Left lung (tissue), 10 donors: Measurements from ENCODE around the gene HIF3A. TPM values are rescaled to one million over a fixed set of nuclear protein-coding genes. Genes with fewer than 3 reads are reported as not detected.

Experiments used
- ATAC-seq: fragments of 200-7000 bp; cut with Tn5 transposase; one replicate; pipeline ENCODE4 v1.9.1; 2020; ENCODE audit warnings: moderate library complexity
- DNase-seq, 4 donors: peaks; one replicate each; pipeline ENCODE4 v3.0.0-alpha.2; 2013 to 2020
- H3K27ac ChIP-seq, 2 donors: fragments of 200-600 bp; sonication (generic) in 1 of 2; one replicate each; pipeline versions ENCODE4 v1.5.0 to v1.8.0; 2020 to 2021
- H3K27me3 ChIP-seq, 2 donors: fragments of 200-600 bp; sonication (generic) in 1 of 2; one replicate each; pipeline versions ENCODE4 v1.5.0 to v1.8.0; 2020 to 2021
- H3K36me3 ChIP-seq, 2 donors: fragments of 200-600 bp; sonication (generic) in 1 of 2; one replicate each; pipeline versions ENCODE4 v1.5.0 to v1.8.0; 2020 to 2021
- H3K4me1 ChIP-seq, 2 donors: fragments of 200-600 bp; one replicate each; pipeline ENCODE4 v1.8.0; 2021
- H3K4me3 ChIP-seq, 2 donors: fragments of 200-600 bp; sonication (generic) in 1 of 2; one replicate each; pipeline versions ENCODE4 v1.5.0 to v1.8.0; 2020 to 2021; ENCODE audit warnings: mild to moderate bottlenecking in 1 of 2
- H3K9me3 ChIP-seq, 2 donors: fragments of 200-600 bp; sonication (generic) in 1 of 2; one replicate each; pipeline versions ENCODE4 v1.5.0 to v1.8.0; 2020 to 2021
- intact Hi-C, 2 donors: fragments of 100-400 bp; cut with DNase I; formaldehyde crosslinking; loops; one replicate each; pipeline versions ENCODE4 v1.11.2 to v1.14.2; 2022
- polyA plus RNA-seq, 6 donors: library from polyadenylated mRNA; unstranded; fragments of 120-200 nt; gene quantifications; one replicate each; pipeline ENCODE4 v1.2.1, GENCODE V29; 2013; ENCODE audit not compliant: insufficient read length in 6 of 6
- total RNA-seq, 2 donors: library from RNA; stranded (reverse); fragmentation: NEBNext Ultra II Directional; extraction: Animal tissue kit (Norgen Biotek cat#: 25700); gene quantifications; one replicate each; pipeline ENCODE4 v1.2.1, GENCODE V29; 2021
- TF ChIP-seq, protein P1 (sequence below), 2 donors: fragments of 200-600 bp; sonication (generic) in 1 of 2; IDR thresholded peaks; one replicate each; pipeline versions ENCODE4 v1.5.0 to v1.8.0; 2021; ENCODE audit warnings: antibody characterized with exemption in 2 of 2
- donor health status: DM: no; HTN: yes; CAD: no.
- donor health status: DM: no; HTN: no; CAD: no.

HIF3A gene
- total and polyA plus RNA-seq, 8 donors, result 15.9 to 218 (median 173) TPM

DNA sequence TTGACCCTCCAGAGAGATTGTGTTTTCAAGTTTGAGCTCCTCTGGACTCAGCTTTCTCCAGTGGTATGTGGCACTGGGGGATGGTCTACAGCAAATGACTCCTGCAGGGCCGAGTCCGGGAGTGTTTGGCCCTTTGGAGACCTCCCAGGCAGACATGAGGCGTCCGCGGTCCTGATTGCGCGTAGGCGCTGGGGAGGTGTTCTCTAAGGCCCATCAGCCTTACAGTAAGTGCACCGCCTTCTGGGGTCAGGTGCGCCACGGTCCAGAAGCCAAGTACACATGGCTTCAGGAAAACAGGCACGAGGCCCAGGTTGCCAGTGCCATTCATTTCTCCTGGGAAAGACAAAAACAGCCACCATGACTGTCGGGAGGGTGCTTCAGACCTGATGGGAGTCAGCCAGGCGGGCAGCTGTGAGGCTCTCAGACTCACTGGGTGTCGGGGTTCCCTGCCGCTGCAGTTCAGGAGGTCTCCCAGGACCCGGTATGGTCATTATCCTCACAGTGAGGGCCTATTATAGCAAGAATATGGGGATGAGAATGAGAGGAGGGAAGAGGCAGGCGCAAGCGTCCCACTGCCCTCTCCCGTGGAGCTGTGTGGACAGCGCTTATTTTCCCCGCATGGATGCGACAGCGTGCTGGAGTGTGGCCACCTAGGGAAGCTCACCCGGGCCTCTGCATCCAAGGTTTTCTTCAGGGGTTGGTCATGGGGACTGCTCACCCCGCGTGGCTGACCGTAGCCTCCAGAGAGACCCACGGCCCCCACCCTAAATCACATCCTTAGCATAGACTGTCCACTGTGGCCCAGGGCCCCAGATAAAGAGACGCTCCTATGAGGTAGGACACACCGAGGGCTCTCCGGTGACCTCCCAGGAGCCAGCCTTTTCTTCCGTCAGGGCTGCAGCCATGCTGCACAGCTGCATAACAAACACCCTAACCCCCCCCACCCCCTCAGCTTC lies 94.7 kb downstream of the HIF3A start:
- peak overlapping the region in 1 of 2 donors; percentile 48 for H3K27ac ChIP-seq
- no peaks in the 10 kb centered on the region for H3K27me3 ChIP-seq
- ATAC-seq (no peak), DNase-seq (peak in 2 of 4 donors; percentile 33 to 73)
- H3K4me3 ChIP-seq, result no peak overlapping the region
- intact Hi-C loops, result loop anchor here in 1 of 2 donors (10.0 kb wide), 1 partner anchor 107 kb away; no protein-coding TSS in a partner anchor
- TF ChIP-seq, protein P1, sequence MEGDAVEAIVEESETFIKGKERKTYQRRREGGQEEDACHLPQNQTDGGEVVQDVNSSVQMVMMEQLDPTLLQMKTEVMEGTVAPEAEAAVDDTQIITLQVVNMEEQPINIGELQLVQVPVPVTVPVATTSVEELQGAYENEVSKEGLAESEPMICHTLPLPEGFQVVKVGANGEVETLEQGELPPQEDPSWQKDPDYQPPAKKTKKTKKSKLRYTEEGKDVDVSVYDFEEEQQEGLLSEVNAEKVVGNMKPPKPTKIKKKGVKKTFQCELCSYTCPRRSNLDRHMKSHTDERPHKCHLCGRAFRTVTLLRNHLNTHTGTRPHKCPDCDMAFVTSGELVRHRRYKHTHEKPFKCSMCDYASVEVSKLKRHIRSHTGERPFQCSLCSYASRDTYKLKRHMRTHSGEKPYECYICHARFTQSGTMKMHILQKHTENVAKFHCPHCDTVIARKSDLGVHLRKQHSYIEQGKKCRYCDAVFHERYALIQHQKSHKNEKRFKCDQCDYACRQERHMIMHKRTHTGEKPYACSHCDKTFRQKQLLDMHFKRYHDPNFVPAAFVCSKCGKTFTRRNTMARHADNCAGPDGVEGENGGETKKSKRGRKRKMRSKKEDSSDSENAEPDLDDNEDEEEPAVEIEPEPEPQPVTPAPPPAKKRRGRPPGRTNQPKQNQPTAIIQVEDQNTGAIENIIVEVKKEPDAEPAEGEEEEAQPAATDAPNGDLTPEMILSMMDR (IDR thresholded peaks at IDR 0.05), result no peak
- peaks cover 0 to 58% of the 10 kb centered on the region in 2 donors for H3K36me3 ChIP-seq
- H3K9me3 ChIP-seq, result no peaks in the 10 kb centered on the region
- peaks cover 0 to 8% of the 10 kb centered on the region in 2 donors for H3K4me1 ChIP-seq

GRCh38 chr19:46392252-46392801 lies 95.5 kb downstream of the HIF3A start:
- Histone ChIP-seq H3K27ac (peak overlapping the region in 1 of 2 donors; percentile 48), H3K36me3 (peaks cover 0 to 51% of the 10 kb centered on the region in 2 donors), H3K4me1 (peaks cover 0 to 8% of the 10 kb centered on the region in 2 donors), H3K9me3 (no peaks in the 10 kb centered on the region), H3K27me3 (no peaks in the 10 kb centered on the region), H3K4me3 (no peak overlapping the region)
- intact Hi-C loops, result loop anchor here in 1 of 2 donors (10.0 kb wide), 1 partner anchor 108 kb away; no protein-coding TSS in a partner anchor
- DNase-seq (peak; percentile 46 to 85 (median 78)), ATAC-seq (peak; percentile 30)
- TF ChIP-seq, protein P1 (IDR thresholded peaks at IDR 0.05), result no peak

DNA sequence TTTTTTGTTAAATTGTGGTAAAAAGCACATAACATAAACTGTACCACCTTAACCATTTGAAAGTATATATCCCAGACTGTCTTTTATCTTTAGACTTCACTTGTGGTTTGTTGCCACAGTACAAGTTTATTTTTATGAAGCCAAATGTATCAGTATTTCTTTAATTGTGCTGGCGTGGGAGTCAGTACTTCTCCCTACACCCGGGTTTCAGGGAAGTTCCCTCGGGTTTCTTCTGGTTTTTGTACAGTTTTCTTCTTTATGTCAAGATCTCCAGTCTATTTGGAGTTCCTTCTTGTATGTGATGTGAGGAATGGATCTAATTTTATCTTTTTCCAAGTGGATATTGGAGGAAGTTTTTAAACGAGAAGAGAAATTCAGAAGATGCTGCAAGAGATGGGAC lies 96.0 kb downstream of the HIF3A start:
- Histone ChIP-seq H3K9me3 (no peaks in the 10 kb centered on the region), H3K27me3 (peaks cover 0 to under 1% of the 10 kb centered on the region in 2 donors), H3K4me1 (peaks cover 0 to 8% of the 10 kb centered on the region in 2 donors), H3K4me3 (no peak overlapping the region), H3K36me3 (peaks cover 0 to 46% of the 10 kb centered on the region in 2 donors), H3K27ac (peak overlapping the region in 1 of 2 donors; percentile 48)
- TF ChIP-seq, protein P1 (IDR thresholded peaks at IDR 0.05), result no peak
- intact Hi-C loops, result loop anchor here in 1 of 2 donors (10.0 kb wide), 1 partner anchor 108 kb away; no protein-coding TSS in a partner anchor
- DNase-seq (no peak), ATAC-seq (no peak)

Other genes starting within 250 kb of the HIF3A start
- gene IGFL3, start 172.4 kb upstream of the HIF3A start, total RNA-seq, result not detected
- gene IGFL3, start 172.4 kb upstream of the HIF3A start, polyA plus RNA-seq, result not detected
- gene IGFL2, start 148.8 kb upstream of the HIF3A start, total RNA-seq, result 1 to 10 TPM in 1 of 2 donors, not detected in 1; 1.8 TPM
- 1 to 10 TPM in 4 of 6 donors, under 1 TPM in 2; 0.28 to 1.4 (median 1.2) TPM for gene IGFL2, start 148.8 kb upstream of the HIF3A start, polyA plus RNA-seq
- gene IGFL1, start 67.3 kb upstream of the HIF3A start, total RNA-seq, result under 1 TPM in 1 of 2 donors, not detected in 1; 0.35 TPM
- not detected for gene IGFL1, start 67.3 kb upstream of the HIF3A start, polyA plus RNA-seq
- gene PPP5C, start 50.0 kb downstream of the HIF3A start, total RNA-seq, result 10 to 100 TPM; 52.6 to 55.7 TPM
- 100 to 1,000 TPM in 2 of 6 donors, 10 to 100 TPM in 4; 97.2 to 114 (median 99.2) TPM for gene PPP5C, start 50.0 kb downstream of the HIF3A start, polyA plus RNA-seq
- 10 to 100 TPM; 11.8 to 15.5 TPM for gene CCDC8, start 116.5 kb downstream of the HIF3A start, total RNA-seq
- gene CCDC8, start 116.5 kb downstream of the HIF3A start, polyA plus RNA-seq, result 10 to 100 TPM; 41.1 to 59.7 (median 51.6) TPM
- gene PNMA8C, start 131.9 kb downstream of the HIF3A start, total RNA-seq, result under 1 TPM; 0.09 to 0.16 TPM
- gene PNMA8C, start 131.9 kb downstream of the HIF3A start, polyA plus RNA-seq, result 1 to 10 TPM in 1 of 6 donors, under 1 TPM in 5; 0.24 to 1.5 (median 0.54) TPM
- gene PNMA8A, start 174.5 kb downstream of the HIF3A start, total RNA-seq, result 1 to 10 TPM; 1.5 to 3.8 TPM
- 10 to 100 TPM; 12.7 to 17.2 (median 14.2) TPM for gene PNMA8A, start 174.5 kb downstream of the HIF3A start, polyA plus RNA-seq
- gene PNMA8B, start 198.8 kb downstream of the HIF3A start, total RNA-seq, result 1 to 10 TPM; 1.4 to 2.1 TPM
- 1 to 10 TPM; 3.5 to 5.2 (median 4.4) TPM for gene PNMA8B, start 198.8 kb downstream of the HIF3A start, polyA plus RNA-seq